Measurements from ENCODE around the gene ATF4. TPM values are rescaled to one million over a fixed set of nuclear protein-coding genes. Genes with fewer than 3 reads are reported as not detected.

The ATF4 gene
- total and polyA plus RNA-seq, 2 of the 13 experiments (the other 11 are each of a cell fraction or from before 2014, with no cell fraction given) = 486 to 1,297 TPM

- TF ChIP-seq, protein P1, sequence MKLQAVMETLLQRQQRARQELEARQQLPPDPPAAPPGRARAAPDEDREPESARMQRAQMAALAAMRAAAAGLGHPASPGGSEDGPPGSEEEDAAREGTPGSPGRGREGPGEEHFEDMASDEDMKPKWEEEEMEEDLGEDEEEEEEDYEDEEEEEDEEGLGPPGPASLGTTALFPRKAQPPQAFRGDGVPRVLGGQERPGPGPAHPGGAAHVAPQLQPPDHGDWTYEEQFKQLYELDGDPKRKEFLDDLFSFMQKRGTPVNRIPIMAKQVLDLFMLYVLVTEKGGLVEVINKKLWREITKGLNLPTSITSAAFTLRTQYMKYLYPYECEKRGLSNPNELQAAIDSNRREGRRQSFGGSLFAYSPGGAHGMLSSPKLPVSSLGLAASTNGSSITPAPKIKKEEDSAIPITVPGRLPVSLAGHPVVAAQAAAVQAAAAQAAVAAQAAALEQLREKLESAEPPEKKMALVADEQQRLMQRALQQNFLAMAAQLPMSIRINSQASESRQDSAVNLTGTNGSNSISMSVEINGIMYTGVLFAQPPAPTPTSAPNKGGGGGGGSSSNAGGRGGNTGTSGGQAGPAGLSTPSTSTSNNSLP (IDR thresholded peaks at IDR 0.05; ENCODE audit: low read depth, low read length) = no peak
- TF ChIP-seq ZKSCAN5 (CRISPR knock-in tag; IDR thresholded peaks at IDR 0.05) = no peak
- TF ChIP-seq NFIC (IDR thresholded peaks at IDR 0.05; ENCODE audit: low read length) = no peak
- TF ChIP-seq NR1H2 (CRISPR knock-in tag; IDR thresholded peaks at IDR 0.05; ENCODE audit: borderline replicate concordance, low read depth) = no peak
- peak; percentile 71 for TF ChIP-seq AGO1 (IDR thresholded peaks at IDR 0.05; ENCODE audit: low read depth, low read length, poor library complexity, severe bottlenecking)
- TF ChIP-seq, protein P2, sequence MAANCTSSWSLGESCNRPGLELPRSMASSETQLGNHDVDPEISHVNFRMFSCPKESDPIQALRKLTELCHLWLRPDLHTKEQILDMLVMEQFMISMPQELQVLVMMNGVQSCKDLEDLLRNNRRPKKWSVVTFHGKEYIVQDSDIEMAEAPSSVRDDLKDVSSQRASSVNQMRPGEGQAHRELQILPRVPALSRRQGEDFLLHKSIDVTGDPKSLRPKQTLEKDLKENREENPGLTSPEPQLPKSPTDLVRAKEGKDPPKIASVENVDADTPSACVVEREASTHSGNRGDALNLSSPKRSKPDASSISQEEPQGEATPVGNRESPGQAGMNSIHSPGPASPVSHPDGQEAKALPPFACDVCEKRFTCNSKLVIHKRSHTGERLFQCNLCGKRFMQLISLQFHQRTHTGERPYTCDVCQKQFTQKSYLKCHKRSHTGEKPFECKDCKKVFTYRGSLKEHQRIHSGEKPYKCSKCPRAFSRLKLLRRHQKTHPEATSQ (CRISPR knock-in tag; IDR thresholded peaks at IDR 0.05; ENCODE audit: borderline replicate concordance) = no peak
- no peak for TF ChIP-seq TFE3 (CRISPR knock-in tag; IDR thresholded peaks at IDR 0.05)
- TF ChIP-seq ZNF761 (CRISPR knock-in tag; conservative IDR thresholded peaks at IDR 0.05) = no peak; the same call in none of the 2 replicates
- no peak for TF ChIP-seq THYN1 (CRISPR knock-in tag; IDR thresholded peaks at IDR 0.05; ENCODE audit: borderline replicate concordance, low read depth)
- TF ChIP-seq CSRNP2 (CRISPR knock-in tag; conservative IDR thresholded peaks at IDR 0.05; ENCODE audit: low read depth) = no peak
- no peak for TF ChIP-seq ZMAT3 (CRISPR knock-in tag; conservative IDR thresholded peaks at IDR 0.05)
- TF ChIP-seq NFKB2 (CRISPR knock-in tag; IDR thresholded peaks at IDR 0.05; ENCODE audit: borderline replicate concordance) = no peak
- TF ChIP-seq TBL1XR1 (IDR thresholded peaks at IDR 0.05; ENCODE audit: borderline replicate concordance, low read length, partially characterized antibody) = no peak
- no peak for TF ChIP-seq IRF2 (CRISPR knock-in tag; IDR thresholded peaks at IDR 0.05)
- TF ChIP-seq ZNF34 (CRISPR knock-in tag; IDR thresholded peaks at IDR 0.05; ENCODE audit: borderline replicate concordance) = no peak
- no peak for TF ChIP-seq ZNF713 (CRISPR knock-in tag; IDR thresholded peaks at IDR 0.05)
- TF ChIP-seq ZNF263 (CRISPR knock-in tag; IDR thresholded peaks at IDR 0.05) = no peak
- peak; percentile 63; the same call in 1 of the 2 replicates for TF ChIP-seq RFX5 (IDR thresholded peaks at IDR 0.05; ENCODE audit: low read depth, low read length)
- TF ChIP-seq ZNF552 (CRISPR knock-in tag; IDR thresholded peaks at IDR 0.05; ENCODE audit: borderline replicate concordance) = no peak
- TF ChIP-seq SCMH1 (CRISPR knock-in tag; IDR thresholded peaks at IDR 0.05; ENCODE audit: borderline replicate concordance) = no peak
- TF ChIP-seq, protein P3, sequence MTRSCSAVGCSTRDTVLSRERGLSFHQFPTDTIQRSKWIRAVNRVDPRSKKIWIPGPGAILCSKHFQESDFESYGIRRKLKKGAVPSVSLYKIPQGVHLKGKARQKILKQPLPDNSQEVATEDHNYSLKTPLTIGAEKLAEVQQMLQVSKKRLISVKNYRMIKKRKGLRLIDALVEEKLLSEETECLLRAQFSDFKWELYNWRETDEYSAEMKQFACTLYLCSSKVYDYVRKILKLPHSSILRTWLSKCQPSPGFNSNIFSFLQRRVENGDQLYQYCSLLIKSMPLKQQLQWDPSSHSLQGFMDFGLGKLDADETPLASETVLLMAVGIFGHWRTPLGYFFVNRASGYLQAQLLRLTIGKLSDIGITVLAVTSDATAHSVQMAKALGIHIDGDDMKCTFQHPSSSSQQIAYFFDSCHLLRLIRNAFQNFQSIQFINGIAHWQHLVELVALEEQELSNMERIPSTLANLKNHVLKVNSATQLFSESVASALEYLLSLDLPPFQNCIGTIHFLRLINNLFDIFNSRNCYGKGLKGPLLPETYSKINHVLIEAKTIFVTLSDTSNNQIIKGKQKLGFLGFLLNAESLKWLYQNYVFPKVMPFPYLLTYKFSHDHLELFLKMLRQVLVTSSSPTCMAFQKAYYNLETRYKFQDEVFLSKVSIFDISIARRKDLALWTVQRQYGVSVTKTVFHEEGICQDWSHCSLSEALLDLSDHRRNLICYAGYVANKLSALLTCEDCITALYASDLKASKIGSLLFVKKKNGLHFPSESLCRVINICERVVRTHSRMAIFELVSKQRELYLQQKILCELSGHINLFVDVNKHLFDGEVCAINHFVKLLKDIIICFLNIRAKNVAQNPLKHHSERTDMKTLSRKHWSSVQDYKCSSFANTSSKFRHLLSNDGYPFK (CRISPR knock-in tag; IDR thresholded peaks at IDR 0.05; ENCODE audit: borderline replicate concordance) = no peak
Measured at GRCh38 chr22:39519681-39520225, 609 bp upstream of the ATF4 start (continued).

Measured in HepG2 (cell line).